ENCODE measurements around the gene IFNG. TPM values are rescaled to one million over a fixed set of nuclear protein-coding genes. Genes with fewer than 3 reads are reported as not detected.

The IFNG gene
- total and polyA plus RNA-seq, 10 of the 15 experiments (the other 5 are each of a cell fraction or from before 2014, with no cell fraction given), result 0.10 to 1.4 (median 0.25) TPM; not detected in 2

- in situ Hi-C loops (cut with MboI), result no loop called here
- intact Hi-C loops (cut with micrococcal nuclease; ENCODE audit: unreplicated experiment), result no loop called here
- H3K4me3 ChIP-seq, result no peak overlapping the region
- RAD21 ChIA-PET (ENCODE audit: unreplicated experiment), result interaction anchor here (2.5 to 2.7 kb wide), 2 partner anchors 39 to 77 kb away, joined by 7 to 21 read pairs; partner anchors contain the start of gene IFNG
- peak overlapping the region; percentile 36 for H3K4me2 ChIP-seq (ENCODE audit: control insufficient read depth, insufficient read depth)
- POLR2A ChIA-PET, result interaction anchor here (0.6 kb wide), 1 partner anchor 81 kb away, joined by 3 read pairs; no protein-coding TSS in a partner anchor
- ATAC-seq (peak; percentile 93), DNase-seq (ENCODE audit: low read depth, low spot score) (peak; percentile 73), FAIRE-seq (peak; percentile 59)
- no peaks in the 10 kb centered on the region for H3K36me3 ChIP-seq (ENCODE audit: control insufficient read depth in 2 of 2, insufficient read depth in 2 of 2, low read length in 1 of 2)
- BruUV-seq (replicated peaks), result no TSS peak
- no peaks in the 10 kb centered on the region for H4K20me1 ChIP-seq (ENCODE audit: control insufficient read depth, insufficient read depth)
- H3K9ac ChIP-seq (ENCODE audit: control insufficient read depth, insufficient read depth, low read length), result no peak overlapping the region
- SMC1A ChIA-PET (ENCODE audit: uncharacterized antibody, unreplicated experiment), result interaction anchor here (0.7 to 5.5 kb wide), 16 partner anchors 10 to 196 kb away, joined by 3 to 53 read pairs (median 3); partner anchors contain the start of genes IFNG and IFNG-AS1
- H3K4me1 ChIP-seq (ENCODE audit: control insufficient read depth, insufficient read depth, low read length), result peaks cover 12% of the 10 kb centered on the region
- H3K79me2 ChIP-seq (ENCODE audit: control insufficient read depth, insufficient read depth, low read length), result no peaks in the 10 kb centered on the region
- CTCF ChIA-PET, result interaction anchor here (0.7 to 2.8 kb wide), 8 partner anchors 8 to 765 kb away, joined by 3 to 28 read pairs (median 4); partner anchors contain the start of gene IFNG
- H2AFZ ChIP-seq (ENCODE audit: control insufficient read depth, low read depth, low read length), result no peak overlapping the region
- H3K27ac ChIP-seq (ENCODE audit: control insufficient read depth, insufficient read depth), result peak overlapping the region; percentile 1; the same call in 1 of the 2 replicates
- H3K9me3 ChIP-seq (replicated peaks; ENCODE audit: control insufficient read depth, insufficient read depth, low read length), result no peaks in the 10 kb centered on the region
- 0% methylated on average over 4 of the region's 4 CpGs for WGBS (ENCODE audit: insufficient coverage, insufficient replicate concordance, low lambda C conversion rate, missing lambda C conversion rate)
- H3K27me3 ChIP-seq (replicated peaks in 1 of 2; ENCODE audit: control insufficient read depth in 2 of 2, insufficient read depth in 2 of 2, low read length in 1 of 2), result no peaks in the 10 kb centered on the region
- TF ChIP-seq BACH1 (IDR thresholded peaks at IDR 0.05; ENCODE audit: borderline replicate concordance), result peak; percentile 48; the same call in 1 of the 2 replicates
- TF ChIP-seq BCL11A (IDR thresholded peaks at IDR 0.05; ENCODE audit: low read depth, low read length), result peak; percentile 87
- TF ChIP-seq PBX3 (IDR thresholded peaks at IDR 0.05; ENCODE audit: insufficient replicate concordance, low read depth, low read length), result no peak
- TF ChIP-seq EP300 (IDR thresholded peaks at IDR 0.05; ENCODE audit: borderline replicate concordance in 1 of 2, control insufficient read depth in 1 of 2, low read depth in 2 of 2, low read length in 2 of 2), result peak in 1 of 2 experiments; percentile 39; a peak in 2 of 4 replicates
- no peak for TF ChIP-seq ETV6 (conservative IDR thresholded peaks at IDR 0.05 in 1 of 2, IDR thresholded peaks at IDR 0.05 in 1 of 2; ENCODE audit: borderline replicate concordance in 1 of 2, low read depth in 1 of 2)
- 0 out of 2 replicates have a peak, but pooled peaks have one; percentile 54 for TF ChIP-seq TCF3 (IDR thresholded peaks at IDR 0.05; ENCODE audit: borderline replicate concordance, insufficient read depth, low read depth, low read length)
- TF ChIP-seq ZNF24 (IDR thresholded peaks at IDR 0.05), result 0 out of 2 replicates have a peak, but pooled peaks have one; percentile 35
- peak; percentile 45 to 66 for TF ChIP-seq IKZF2 (IDR thresholded peaks at IDR 0.05)
- TF ChIP-seq KLF5 (IDR thresholded peaks at IDR 0.05; ENCODE audit: partially characterized antibody), result no peak
- TF ChIP-seq PAX5 (IDR thresholded peaks at IDR 0.05; ENCODE audit: borderline replicate concordance, low read depth, low read length), result peak; percentile 98
- TF ChIP-seq CREM (IDR thresholded peaks at IDR 0.05; ENCODE audit: low read depth), result peak; percentile 50
- TF ChIP-seq IKZF1 (conservative IDR thresholded peaks at IDR 0.05), result peak; percentile 41; the same call in 1 of the 2 replicates
- no peak for TF ChIP-seq BRCA1 (IDR thresholded peaks at IDR 0.05; ENCODE audit: low read depth, low read length)
- no peak for TF ChIP-seq RFX5 (IDR thresholded peaks at IDR 0.05; ENCODE audit: low read depth, low read length)
- no peak for TF ChIP-seq WRNIP1 (IDR thresholded peaks at IDR 0.05; ENCODE audit: borderline replicate concordance, low read depth, low read length)
- TF ChIP-seq DPF2 (IDR thresholded peaks at IDR 0.05), result 0 out of 2 replicates have a peak, but pooled peaks have one; percentile 60
- no peak for TF ChIP-seq SP1 (IDR thresholded peaks at IDR 0.05; ENCODE audit: low read depth, low read length)
- TF ChIP-seq, protein P1, sequence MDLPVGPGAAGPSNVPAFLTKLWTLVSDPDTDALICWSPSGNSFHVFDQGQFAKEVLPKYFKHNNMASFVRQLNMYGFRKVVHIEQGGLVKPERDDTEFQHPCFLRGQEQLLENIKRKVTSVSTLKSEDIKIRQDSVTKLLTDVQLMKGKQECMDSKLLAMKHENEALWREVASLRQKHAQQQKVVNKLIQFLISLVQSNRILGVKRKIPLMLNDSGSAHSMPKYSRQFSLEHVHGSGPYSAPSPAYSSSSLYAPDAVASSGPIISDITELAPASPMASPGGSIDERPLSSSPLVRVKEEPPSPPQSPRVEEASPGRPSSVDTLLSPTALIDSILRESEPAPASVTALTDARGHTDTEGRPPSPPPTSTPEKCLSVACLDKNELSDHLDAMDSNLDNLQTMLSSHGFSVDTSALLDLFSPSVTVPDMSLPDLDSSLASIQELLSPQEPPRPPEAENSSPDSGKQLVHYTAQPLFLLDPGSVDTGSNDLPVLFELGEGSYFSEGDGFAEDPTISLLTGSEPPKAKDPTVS (IDR thresholded peaks at IDR 0.05; ENCODE audit: low read depth, low read length), result no peak
- no peak for TF ChIP-seq RAD21 (IDR thresholded peaks at IDR 0.05; ENCODE audit: insufficient read depth, low read depth, low read length)
- no peak for TF ChIP-seq SIN3A (IDR thresholded peaks at IDR 0.05; ENCODE audit: low read depth, low read length)
- 0 out of 2 replicates have a peak, but pooled peaks have one; percentile 41 for TF ChIP-seq TCF12 (IDR thresholded peaks at IDR 0.05; ENCODE audit: low read depth, low read length)
- TF ChIP-seq MEF2B (IDR thresholded peaks at IDR 0.05; ENCODE audit: partially characterized antibody, poor library complexity, severe bottlenecking), result peak; percentile 45
- TF ChIP-seq NR2F1 (conservative IDR thresholded peaks at IDR 0.05), result peak; percentile 59
Observed at GRCh38 chr12:68119724-68120211, 39.8 kb downstream of the IFNG start.
